ENCODE results near the gene ITGA3. TPM values are rescaled to one million over a fixed set of nuclear protein-coding genes. Genes with fewer than 3 reads are reported as not detected.

Gene ITGA3
- total and polyA plus RNA-seq, 2 of the 13 experiments (the other 11 are each of a cell fraction or from before 2014, with no cell fraction given): 0.48 to 0.69 TPM

DNA sequence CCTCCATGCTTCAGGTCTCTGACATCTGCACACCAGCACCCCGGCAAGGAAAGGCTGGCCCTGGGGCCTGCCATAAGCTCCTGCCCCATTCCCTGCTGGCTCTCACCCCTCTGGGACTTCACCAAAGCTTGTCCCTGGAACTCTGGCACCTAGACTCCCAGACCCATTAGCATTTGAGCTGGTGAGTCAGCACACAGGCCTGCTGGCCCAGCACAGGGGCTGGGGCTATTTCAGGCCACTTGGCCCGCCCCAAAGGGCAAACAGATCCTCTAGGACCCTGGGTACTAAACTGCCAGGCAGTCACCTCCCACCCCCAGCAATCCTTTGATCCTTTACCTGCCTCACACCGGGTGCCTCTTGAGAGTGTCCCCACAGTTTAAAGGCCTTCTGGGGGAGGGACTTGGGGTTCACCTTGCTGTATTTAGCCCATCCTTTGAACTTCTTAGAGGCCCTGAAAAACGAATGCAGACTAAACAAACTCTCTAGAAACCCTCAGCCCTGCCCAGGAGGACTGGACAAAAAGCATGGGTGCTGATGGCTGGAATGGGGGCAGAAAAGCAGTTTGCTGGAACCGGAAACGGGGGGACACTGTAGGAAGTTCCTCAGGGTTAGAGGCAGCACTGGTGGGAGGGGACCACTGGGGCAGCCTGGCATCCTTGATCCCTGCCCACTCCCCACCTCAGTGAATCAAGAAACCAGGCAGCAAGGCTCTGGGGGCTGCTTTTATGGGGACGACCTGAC is 77.3 kb downstream of the ITGA3 start (continued):
- TF ChIP-seq, protein P1, sequence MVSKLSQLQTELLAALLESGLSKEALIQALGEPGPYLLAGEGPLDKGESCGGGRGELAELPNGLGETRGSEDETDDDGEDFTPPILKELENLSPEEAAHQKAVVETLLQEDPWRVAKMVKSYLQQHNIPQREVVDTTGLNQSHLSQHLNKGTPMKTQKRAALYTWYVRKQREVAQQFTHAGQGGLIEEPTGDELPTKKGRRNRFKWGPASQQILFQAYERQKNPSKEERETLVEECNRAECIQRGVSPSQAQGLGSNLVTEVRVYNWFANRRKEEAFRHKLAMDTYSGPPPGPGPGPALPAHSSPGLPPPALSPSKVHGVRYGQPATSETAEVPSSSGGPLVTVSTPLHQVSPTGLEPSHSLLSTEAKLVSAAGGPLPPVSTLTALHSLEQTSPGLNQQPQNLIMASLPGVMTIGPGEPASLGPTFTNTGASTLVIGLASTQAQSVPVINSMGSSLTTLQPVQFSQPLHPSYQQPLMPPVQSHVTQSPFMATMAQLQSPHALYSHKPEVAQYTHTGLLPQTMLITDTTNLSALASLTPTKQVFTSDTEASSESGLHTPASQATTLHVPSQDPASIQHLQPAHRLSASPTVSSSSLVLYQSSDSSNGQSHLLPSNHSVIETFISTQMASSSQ (IDR thresholded peaks at IDR 0.05; ENCODE audit: low read depth): no peak
- TF ChIP-seq, protein P1 (CRISPR knock-in tag; IDR thresholded peaks at IDR 0.05; ENCODE audit: borderline replicate concordance): peak; percentile 27; the same call in 1 of the 2 replicates
- TF ChIP-seq JUND (CRISPR knock-in tag; IDR thresholded peaks at IDR 0.05) (0 out of 2 replicates have a peak, but pooled peaks have one; percentile 60), NFIC (IDR thresholded peaks at IDR 0.05; ENCODE audit: low read length) (no peak), POLR2A (IDR thresholded peaks at IDR 0.05; ENCODE audit: insufficient read depth in 1 of 2, low read depth in 2 of 2, low read length in 2 of 2) (peak in 1 of 2 experiments; percentile 53; a peak in 2 of 4 replicates), ZNF12 (CRISPR knock-in tag; IDR thresholded peaks at IDR 0.05) (no peak), PHF21A (CRISPR knock-in tag; IDR thresholded peaks at IDR 0.05) (peak; percentile 51; the same call in 1 of the 2 replicates), SRY (CRISPR knock-in tag; IDR thresholded peaks at IDR 0.05) (no peak), TARDBP (CRISPR knock-in tag; IDR thresholded peaks at IDR 0.05) (peak; percentile 56), RXRB (CRISPR knock-in tag; IDR thresholded peaks at IDR 0.05; ENCODE audit: borderline replicate concordance) (peak; percentile 90), HNRNPL (IDR thresholded peaks at IDR 0.05; ENCODE audit: low read depth, low read length) (peak; percentile 79), XRCC5 (optimal IDR thresholded peaks at IDR 0.05; ENCODE audit: low read length) (peak; percentile 67), ZMYM4 (CRISPR knock-in tag; IDR thresholded peaks at IDR 0.05) (no peak), GATAD2A (CRISPR knock-in tag; IDR thresholded peaks at IDR 0.05) (peak; percentile 52), CCAR2 (optimal IDR thresholded peaks at IDR 0.05; ENCODE audit: low read depth, low read length) (no peak), CREM (IDR thresholded peaks at IDR 0.05) (peak; percentile 53; the same call in 1 of the 2 replicates), CREM (CRISPR knock-in tag; IDR thresholded peaks at IDR 0.05) (no peak)
- TF ChIP-seq, protein P2, sequence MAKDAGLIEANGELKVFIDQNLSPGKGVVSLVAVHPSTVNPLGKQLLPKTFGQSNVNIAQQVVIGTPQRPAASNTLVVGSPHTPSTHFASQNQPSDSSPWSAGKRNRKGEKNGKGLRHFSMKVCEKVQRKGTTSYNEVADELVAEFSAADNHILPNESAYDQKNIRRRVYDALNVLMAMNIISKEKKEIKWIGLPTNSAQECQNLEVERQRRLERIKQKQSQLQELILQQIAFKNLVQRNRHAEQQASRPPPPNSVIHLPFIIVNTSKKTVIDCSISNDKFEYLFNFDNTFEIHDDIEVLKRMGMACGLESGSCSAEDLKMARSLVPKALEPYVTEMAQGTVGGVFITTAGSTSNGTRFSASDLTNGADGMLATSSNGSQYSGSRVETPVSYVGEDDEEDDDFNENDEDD (CRISPR knock-in tag; IDR thresholded peaks at IDR 0.05; ENCODE audit: borderline replicate concordance): peak; percentile 18; the same call in 1 of the 2 replicates
- TF ChIP-seq, protein P3, sequence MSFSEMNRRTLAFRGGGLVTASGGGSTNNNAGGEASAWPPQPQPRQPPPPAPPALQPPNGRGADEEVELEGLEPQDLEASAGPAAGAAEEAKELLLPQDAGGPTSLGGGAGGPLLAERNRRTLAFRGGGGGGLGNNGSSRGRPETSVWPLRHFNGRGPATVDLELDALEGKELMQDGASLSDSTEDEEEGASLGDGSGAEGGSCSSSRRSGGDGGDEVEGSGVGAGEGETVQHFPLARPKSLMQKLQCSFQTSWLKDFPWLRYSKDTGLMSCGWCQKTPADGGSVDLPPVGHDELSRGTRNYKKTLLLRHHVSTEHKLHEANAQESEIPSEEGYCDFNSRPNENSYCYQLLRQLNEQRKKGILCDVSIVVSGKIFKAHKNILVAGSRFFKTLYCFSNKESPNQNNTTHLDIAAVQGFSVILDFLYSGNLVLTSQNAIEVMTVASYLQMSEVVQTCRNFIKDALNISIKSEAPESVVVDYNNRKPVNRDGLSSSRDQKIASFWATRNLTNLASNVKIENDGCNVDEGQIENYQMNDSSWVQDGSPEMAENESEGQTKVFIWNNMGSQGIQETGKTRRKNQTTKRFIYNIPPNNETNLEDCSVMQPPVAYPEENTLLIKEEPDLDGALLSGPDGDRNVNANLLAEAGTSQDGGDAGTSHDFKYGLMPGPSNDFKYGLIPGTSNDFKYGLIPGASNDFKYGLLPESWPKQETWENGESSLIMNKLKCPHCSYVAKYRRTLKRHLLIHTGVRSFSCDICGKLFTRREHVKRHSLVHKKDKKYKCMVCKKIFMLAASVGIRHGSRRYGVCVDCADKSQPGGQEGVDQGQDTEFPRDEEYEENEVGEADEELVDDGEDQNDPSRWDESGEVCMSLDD (CRISPR knock-in tag; IDR thresholded peaks at IDR 0.05; ENCODE audit: borderline replicate concordance): peak; percentile 99
- TF ChIP-seq, protein P4, sequence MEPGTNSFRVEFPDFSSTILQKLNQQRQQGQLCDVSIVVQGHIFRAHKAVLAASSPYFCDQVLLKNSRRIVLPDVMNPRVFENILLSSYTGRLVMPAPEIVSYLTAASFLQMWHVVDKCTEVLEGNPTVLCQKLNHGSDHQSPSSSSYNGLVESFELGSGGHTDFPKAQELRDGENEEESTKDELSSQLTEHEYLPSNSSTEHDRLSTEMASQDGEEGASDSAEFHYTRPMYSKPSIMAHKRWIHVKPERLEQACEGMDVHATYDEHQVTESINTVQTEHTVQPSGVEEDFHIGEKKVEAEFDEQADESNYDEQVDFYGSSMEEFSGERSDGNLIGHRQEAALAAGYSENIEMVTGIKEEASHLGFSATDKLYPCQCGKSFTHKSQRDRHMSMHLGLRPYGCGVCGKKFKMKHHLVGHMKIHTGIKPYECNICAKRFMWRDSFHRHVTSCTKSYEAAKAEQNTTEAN (CRISPR knock-in tag; conservative IDR thresholded peaks at IDR 0.05): 0 out of 2 replicates have a peak, but pooled peaks have one; percentile 46
- TF ChIP-seq, protein P5, sequence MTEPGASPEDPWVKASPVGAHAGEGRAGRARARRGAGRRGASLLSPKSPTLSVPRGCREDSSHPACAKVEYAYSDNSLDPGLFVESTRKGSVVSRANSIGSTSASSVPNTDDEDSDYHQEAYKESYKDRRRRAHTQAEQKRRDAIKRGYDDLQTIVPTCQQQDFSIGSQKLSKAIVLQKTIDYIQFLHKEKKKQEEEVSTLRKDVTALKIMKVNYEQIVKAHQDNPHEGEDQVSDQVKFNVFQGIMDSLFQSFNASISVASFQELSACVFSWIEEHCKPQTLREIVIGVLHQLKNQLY (CRISPR knock-in tag; IDR thresholded peaks at IDR 0.05): peak; percentile 24; the same call in 1 of the 2 replicates
